ENCODE data around the gene DYNC2I2. TPM values are rescaled to one million over a fixed set of nuclear protein-coding genes. Genes with fewer than 3 reads are reported as not detected.

The DYNC2I2 gene
- total and polyA plus RNA-seq, 4 donors = 10.9 to 58.0 (median 19.6) TPM

DNA sequence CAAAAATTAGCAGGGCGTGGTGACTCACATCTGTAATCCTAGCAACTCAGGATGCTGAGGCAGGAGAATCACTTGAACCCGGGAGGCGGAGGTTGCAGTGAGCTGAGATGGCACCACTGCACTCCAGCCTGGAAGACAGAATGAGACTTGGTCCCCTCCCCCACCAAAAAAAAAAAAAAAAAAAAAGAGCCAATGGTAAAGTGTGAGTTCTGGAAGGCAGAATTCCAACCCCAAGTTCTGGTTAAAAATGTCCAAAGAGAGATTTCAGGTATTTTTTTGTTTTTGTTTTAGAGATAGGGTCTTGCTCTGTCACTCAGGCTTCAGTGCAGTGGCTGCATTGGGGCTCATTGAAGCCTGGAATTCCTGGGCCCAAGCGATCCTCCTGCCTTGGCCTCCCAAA lies 30.8 kb upstream of the DYNC2I2 start (continued):
- TF ChIP-seq NR2F2 (IDR thresholded peaks at IDR 0.05) (no peak), FOXA1 (IDR thresholded peaks at IDR 0.05) (no peak), GABPA (IDR thresholded peaks at IDR 0.05 in 1 of 2, conservative IDR thresholded peaks at IDR 0.05 in 1 of 2) (no peak), RAD21 (IDR thresholded peaks at IDR 0.05) (no peak)

DNA sequence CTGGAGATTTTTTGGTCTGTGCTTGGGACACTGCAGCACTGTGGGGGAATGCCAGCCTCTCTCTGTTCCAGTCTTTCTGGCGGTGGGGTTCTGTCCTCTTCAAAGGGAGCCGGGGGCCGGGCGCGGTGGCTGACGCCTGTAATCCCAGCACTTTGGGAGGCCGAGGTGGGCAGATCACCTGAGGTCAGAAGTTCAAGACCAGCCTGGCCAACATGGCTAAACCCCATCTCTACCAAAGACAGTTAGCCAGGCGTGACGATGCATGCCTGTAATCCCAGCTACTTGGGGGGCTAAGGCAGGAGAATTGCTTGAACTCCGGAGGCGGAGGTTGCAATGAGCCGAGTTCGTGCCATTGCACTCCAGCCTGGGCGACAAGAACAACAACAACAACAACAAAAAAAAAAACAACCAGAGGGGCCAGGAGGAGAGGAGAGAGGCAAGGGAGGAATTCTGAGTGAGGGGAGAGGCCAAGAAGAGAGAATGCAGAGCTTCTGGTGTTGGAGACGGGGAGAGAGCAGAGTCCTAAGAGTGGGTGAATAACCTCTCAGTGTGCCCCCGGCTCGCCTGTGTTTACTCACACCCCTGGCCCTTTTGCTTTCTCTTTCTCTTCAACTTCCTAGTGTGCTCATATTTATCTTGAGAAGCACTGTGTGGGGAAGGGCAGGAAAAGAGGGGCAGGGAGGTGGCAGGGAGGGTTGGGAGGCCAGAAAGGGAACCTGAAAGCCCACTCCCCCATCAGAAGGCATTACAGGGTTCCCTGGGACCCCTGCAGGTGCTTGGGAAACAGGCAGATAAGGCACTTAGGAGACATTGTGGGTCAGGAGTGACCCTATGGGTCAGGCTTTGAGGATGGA lies 29.2 kb upstream of the DYNC2I2 start:
- Histone ChIP-seq H3K27ac (ENCODE audit: low read depth in 1 of 2, low read length in 2 of 2) (peak overlapping the region; percentile 67 to 79), H3K9me3 (ENCODE audit: control insufficient read depth in 4 of 4, low read length in 3 of 4) (no peaks in the 10 kb centered on the region), H3K4me3 (ENCODE audit: low read depth in 1 of 3, low read length in 3 of 3) (no peak overlapping the region), H3K36me3 (ENCODE audit: control insufficient read depth in 4 of 4, insufficient read depth in 3 of 4, low read depth in 1 of 4, low read length in 3 of 4) (no peaks in the 10 kb centered on the region), H3K27me3 (ENCODE audit: control insufficient read depth in 4 of 4, insufficient read depth in 4 of 4, low read length in 3 of 4) (no peaks in the 10 kb centered on the region), H3K9ac (ENCODE audit: low read depth in 1 of 2, low read length in 2 of 2) (peak overlapping the region; percentile 33 to 38), H3K4me1 (ENCODE audit: control insufficient read depth in 4 of 4, insufficient read depth in 4 of 4, low read length in 3 of 4) (peaks cover 0 to 47% (median 24%) of the 10 kb centered on the region in 4 donors)
- no peak for DNase-seq (ENCODE audit: low spot score)
- TF ChIP-seq SP1 (IDR thresholded peaks at IDR 0.05) (peak; percentile 67), RXRA (IDR thresholded peaks at IDR 0.05) (peak in 1 of 2 donors; percentile 39), NR2F2 (IDR thresholded peaks at IDR 0.05) (no peak), JUND (IDR thresholded peaks at IDR 0.05) (no peak), RAD21 (IDR thresholded peaks at IDR 0.05) (no peak), YY1 (IDR thresholded peaks at IDR 0.05) (no peak), FOXA2 (IDR thresholded peaks at IDR 0.05) (no peak), HNF4G (IDR thresholded peaks at IDR 0.05) (no peak), HNF4A (conservative IDR thresholded peaks at IDR 0.05) (peak in 1 of 2 donors; percentile 16), GABPA (IDR thresholded peaks at IDR 0.05 in 1 of 2, conservative IDR thresholded peaks at IDR 0.05 in 1 of 2) (no peak), TAF1 (conservative IDR thresholded peaks at IDR 0.05) (no peak), EGR1 (IDR thresholded peaks at IDR 0.05; ENCODE audit: low read depth in 2 of 2) (no peak), FOXA1 (IDR thresholded peaks at IDR 0.05) (no peak)
- TF ChIP-seq, protein P1, sequence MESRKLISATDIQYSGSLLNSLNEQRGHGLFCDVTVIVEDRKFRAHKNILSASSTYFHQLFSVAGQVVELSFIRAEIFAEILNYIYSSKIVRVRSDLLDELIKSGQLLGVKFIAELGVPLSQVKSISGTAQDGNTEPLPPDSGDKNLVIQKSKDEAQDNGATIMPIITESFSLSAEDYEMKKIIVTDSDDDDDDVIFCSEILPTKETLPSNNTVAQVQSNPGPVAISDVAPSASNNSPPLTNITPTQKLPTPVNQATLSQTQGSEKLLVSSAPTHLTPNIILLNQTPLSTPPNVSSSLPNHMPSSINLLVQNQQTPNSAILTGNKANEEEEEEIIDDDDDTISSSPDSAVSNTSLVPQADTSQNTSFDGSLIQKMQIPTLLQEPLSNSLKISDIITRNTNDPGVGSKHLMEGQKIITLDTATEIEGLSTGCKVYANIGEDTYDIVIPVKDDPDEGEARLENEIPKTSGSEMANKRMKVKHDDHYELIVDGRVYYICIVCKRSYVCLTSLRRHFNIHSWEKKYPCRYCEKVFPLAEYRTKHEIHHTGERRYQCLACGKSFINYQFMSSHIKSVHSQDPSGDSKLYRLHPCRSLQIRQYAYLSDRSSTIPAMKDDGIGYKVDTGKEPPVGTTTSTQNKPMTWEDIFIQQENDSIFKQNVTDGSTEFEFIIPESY (IDR thresholded peaks at IDR 0.05) = no peak
- TF ChIP-seq, protein P2, sequence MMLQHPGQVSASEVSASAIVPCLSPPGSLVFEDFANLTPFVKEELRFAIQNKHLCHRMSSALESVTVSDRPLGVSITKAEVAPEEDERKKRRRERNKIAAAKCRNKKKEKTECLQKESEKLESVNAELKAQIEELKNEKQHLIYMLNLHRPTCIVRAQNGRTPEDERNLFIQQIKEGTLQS (IDR thresholded peaks at IDR 0.05) = no peak
- TF ChIP-seq, protein P3, sequence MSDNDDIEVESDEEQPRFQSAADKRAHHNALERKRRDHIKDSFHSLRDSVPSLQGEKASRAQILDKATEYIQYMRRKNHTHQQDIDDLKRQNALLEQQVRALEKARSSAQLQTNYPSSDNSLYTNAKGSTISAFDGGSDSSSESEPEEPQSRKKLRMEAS (IDR thresholded peaks at IDR 0.05) = no peak
- TF ChIP-seq, protein P4, sequence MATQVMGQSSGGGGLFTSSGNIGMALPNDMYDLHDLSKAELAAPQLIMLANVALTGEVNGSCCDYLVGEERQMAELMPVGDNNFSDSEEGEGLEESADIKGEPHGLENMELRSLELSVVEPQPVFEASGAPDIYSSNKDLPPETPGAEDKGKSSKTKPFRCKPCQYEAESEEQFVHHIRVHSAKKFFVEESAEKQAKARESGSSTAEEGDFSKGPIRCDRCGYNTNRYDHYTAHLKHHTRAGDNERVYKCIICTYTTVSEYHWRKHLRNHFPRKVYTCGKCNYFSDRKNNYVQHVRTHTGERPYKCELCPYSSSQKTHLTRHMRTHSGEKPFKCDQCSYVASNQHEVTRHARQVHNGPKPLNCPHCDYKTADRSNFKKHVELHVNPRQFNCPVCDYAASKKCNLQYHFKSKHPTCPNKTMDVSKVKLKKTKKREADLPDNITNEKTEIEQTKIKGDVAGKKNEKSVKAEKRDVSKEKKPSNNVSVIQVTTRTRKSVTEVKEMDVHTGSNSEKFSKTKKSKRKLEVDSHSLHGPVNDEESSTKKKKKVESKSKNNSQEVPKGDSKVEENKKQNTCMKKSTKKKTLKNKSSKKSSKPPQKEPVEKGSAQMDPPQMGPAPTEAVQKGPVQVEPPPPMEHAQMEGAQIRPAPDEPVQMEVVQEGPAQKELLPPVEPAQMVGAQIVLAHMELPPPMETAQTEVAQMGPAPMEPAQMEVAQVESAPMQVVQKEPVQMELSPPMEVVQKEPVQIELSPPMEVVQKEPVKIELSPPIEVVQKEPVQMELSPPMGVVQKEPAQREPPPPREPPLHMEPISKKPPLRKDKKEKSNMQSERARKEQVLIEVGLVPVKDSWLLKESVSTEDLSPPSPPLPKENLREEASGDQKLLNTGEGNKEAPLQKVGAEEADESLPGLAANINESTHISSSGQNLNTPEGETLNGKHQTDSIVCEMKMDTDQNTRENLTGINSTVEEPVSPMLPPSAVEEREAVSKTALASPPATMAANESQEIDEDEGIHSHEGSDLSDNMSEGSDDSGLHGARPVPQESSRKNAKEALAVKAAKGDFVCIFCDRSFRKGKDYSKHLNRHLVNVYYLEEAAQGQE (IDR thresholded peaks at IDR 0.05) = no peak
- TF ChIP-seq, protein P5, sequence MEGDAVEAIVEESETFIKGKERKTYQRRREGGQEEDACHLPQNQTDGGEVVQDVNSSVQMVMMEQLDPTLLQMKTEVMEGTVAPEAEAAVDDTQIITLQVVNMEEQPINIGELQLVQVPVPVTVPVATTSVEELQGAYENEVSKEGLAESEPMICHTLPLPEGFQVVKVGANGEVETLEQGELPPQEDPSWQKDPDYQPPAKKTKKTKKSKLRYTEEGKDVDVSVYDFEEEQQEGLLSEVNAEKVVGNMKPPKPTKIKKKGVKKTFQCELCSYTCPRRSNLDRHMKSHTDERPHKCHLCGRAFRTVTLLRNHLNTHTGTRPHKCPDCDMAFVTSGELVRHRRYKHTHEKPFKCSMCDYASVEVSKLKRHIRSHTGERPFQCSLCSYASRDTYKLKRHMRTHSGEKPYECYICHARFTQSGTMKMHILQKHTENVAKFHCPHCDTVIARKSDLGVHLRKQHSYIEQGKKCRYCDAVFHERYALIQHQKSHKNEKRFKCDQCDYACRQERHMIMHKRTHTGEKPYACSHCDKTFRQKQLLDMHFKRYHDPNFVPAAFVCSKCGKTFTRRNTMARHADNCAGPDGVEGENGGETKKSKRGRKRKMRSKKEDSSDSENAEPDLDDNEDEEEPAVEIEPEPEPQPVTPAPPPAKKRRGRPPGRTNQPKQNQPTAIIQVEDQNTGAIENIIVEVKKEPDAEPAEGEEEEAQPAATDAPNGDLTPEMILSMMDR (IDR thresholded peaks at IDR 0.05; ENCODE audit: low read depth, low read length, missing input control) = no peak
- 58% methylated on average over 17 of the region's 17 CpGs for WGBS
